ENCODE data around the gene UGGT2.

UGGT2 gene

GRCh38 chr13:96029002-96029401, 24.2 kb downstream of the UGGT2 start:
- TF ChIP-seq CTCF (conservative IDR thresholded peaks at IDR 0.05; ENCODE audit: low read depth, low read length) = no peak
- no peak for DNase-seq (ENCODE audit: low read depth)
- no peak overlapping the region for H3K4me3 ChIP-seq (ENCODE audit: low read length)

- DNase-seq (ENCODE audit: low read depth) = no peak
- TF ChIP-seq CTCF (conservative IDR thresholded peaks at IDR 0.05; ENCODE audit: low read depth, low read length) = no peak
- H3K4me3 ChIP-seq (ENCODE audit: low read length) = no peak overlapping the region
Observed at GRCh38 chr13:96027496-96027895, 25.7 kb downstream of the UGGT2 start.

GRCh38 chr13:96025283-96025682, 27.9 kb downstream of the UGGT2 start:
- no peak for DNase-seq (ENCODE audit: low read depth)
- no peak for TF ChIP-seq CTCF (conservative IDR thresholded peaks at IDR 0.05; ENCODE audit: low read depth, low read length)
- no peak overlapping the region for H3K4me3 ChIP-seq (ENCODE audit: low read length)

GRCh38 chr13:96020931-96021330, 32.3 kb downstream of the UGGT2 start:
- no peak for TF ChIP-seq CTCF (conservative IDR thresholded peaks at IDR 0.05; ENCODE audit: low read depth, low read length)
- DNase-seq (ENCODE audit: low read depth) = no peak

GRCh38 chr13:96020155-96020575, 33.0 kb downstream of the UGGT2 start:
- peak; percentile 73 for DNase-seq (ENCODE audit: low read depth)
- TF ChIP-seq CTCF (conservative IDR thresholded peaks at IDR 0.05; ENCODE audit: low read depth, low read length) = peak; percentile 77

More at GRCh38 chr13:96020931-96021330, 32.3 kb downstream of the UGGT2 start:
- H3K4me3 ChIP-seq (ENCODE audit: low read length) = no peak overlapping the region

GRCh38 chr13:96018135-96018534, 35.1 kb downstream of the UGGT2 start:
- TF ChIP-seq CTCF (conservative IDR thresholded peaks at IDR 0.05; ENCODE audit: low read depth, low read length) = no peak
- no peak overlapping the region for H3K4me3 ChIP-seq (ENCODE audit: low read length)
- no peak for DNase-seq (ENCODE audit: low read depth)

More at GRCh38 chr13:96020155-96020575, 33.0 kb downstream of the UGGT2 start:
- no peak overlapping the region for H3K4me3 ChIP-seq (ENCODE audit: low read length)

GRCh38 chr13:96011291-96011872, 41.8 kb downstream of the UGGT2 start:
- TF ChIP-seq CTCF (conservative IDR thresholded peaks at IDR 0.05; ENCODE audit: low read depth, low read length) = no peak
- DNase-seq (ENCODE audit: low read depth) = no peak
- no peak overlapping the region for H3K4me3 ChIP-seq (ENCODE audit: low read length)
